ENCODE data around the gene FOXRED1. TPM values are rescaled to one million over a fixed set of nuclear protein-coding genes. Genes with fewer than 3 reads are reported as not detected.

Gene FOXRED1
- total and polyA plus RNA-seq, 9 of the 15 experiments (the other 6 are each of a cell fraction or from before 2014, with no cell fraction given) = 14.1 to 94.4 (median 53.1) TPM

- TF ChIP-seq FOXP4 (CRISPR knock-in tag; IDR thresholded peaks at IDR 0.05; ENCODE audit: borderline replicate concordance) (no peak), SIN3B (IDR thresholded peaks at IDR 0.05; ENCODE audit: low read depth) (peak; percentile 49; the same call in 1 of the 2 replicates), GTF3C2 (IDR thresholded peaks at IDR 0.05; ENCODE audit: borderline replicate concordance, extremely low read depth, insufficient read length) (no peak), ZNF124 (CRISPR knock-in tag; IDR thresholded peaks at IDR 0.05) (no peak), TOE1 (IDR thresholded peaks at IDR 0.05; ENCODE audit: borderline replicate concordance) (no peak), TOE1 (CRISPR knock-in tag; IDR thresholded peaks at IDR 0.05; ENCODE audit: borderline replicate concordance, low read depth) (0 out of 2 replicates have a peak, but pooled peaks have one; percentile 28), ETV5 (CRISPR knock-in tag; IDR thresholded peaks at IDR 0.05; ENCODE audit: low read depth) (0 out of 2 replicates have a peak, but pooled peaks have one; percentile 61), TBP (optimal IDR thresholded peaks at IDR 0.05; ENCODE audit: low read depth, low read length) (peak; percentile 23), ZBTB11 (CRISPR knock-in tag; IDR thresholded peaks at IDR 0.05) (peak in 2 of 3 experiments; percentile 69 to 88; a peak in 5 of 6 replicates), ZNF316 (IDR thresholded peaks at IDR 0.05) (peak; percentile 80), VEZF1 (CRISPR knock-in tag; IDR thresholded peaks at IDR 0.05) (peak; percentile 61; the same call in 1 of the 2 replicates), ZBTB9 (CRISPR knock-in tag; IDR thresholded peaks at IDR 0.05) (0 out of 2 replicates have a peak, but pooled peaks have one; percentile 30), KDM5B (IDR thresholded peaks at IDR 0.05; ENCODE audit: insufficient replicate concordance, low read depth, low read length) (peak; percentile 60)
These were observed 14.0 kb downstream of the FOXRED1 start, which contains the start of gene TIRAP (continued) for GRCh38 chr11:126282736-126283591.

Data from K562 (cell line).